H1 (cell line): ENCODE measurements around the gene TSTD2. TPM values are rescaled to one million over a fixed set of nuclear protein-coding genes. Genes with fewer than 3 reads are reported as not detected.

Experiments used
- CTCF ChIA-PET: fragments of 300-600 bp; sonication (Branson Sonifier 250); formaldehyde crosslinking; loops from one replicate; lab custom pipeline; 2021; ENCODE audit not compliant: partially characterized antibody; lab: Charles Lee
- POLR2A ChIA-PET: fragments of 300-600 bp; sonication (Branson Sonifier 250); formaldehyde crosslinking; loops from one replicate; lab custom pipeline; 2021; ENCODE audit warnings: inconsistent platforms; ENCODE audit not compliant: partially characterized antibody; lab: Charles Lee
- DNase-seq, 2 experiments: peaks; one replicate each; pipeline versions ENCODE4 v3.0.0 to v3.0.0-alpha.2; 2010 to 2022; ENCODE audit warnings: low spot score in 2 of 2, low read depth in 1 of 2, mixed read lengths in 1 of 2
- FAIRE-seq: peaks from 2 replicates; lab custom pipeline; 2011; peaks lifted over from hg19 to GRCh38; lab: Jason Lieb, UNC
- H2AFZ ChIP-seq: 2 replicates; pipeline ENCODE4 v1.8.1; 2012; ENCODE audit warnings: low read length, inconsistent platforms
- H2AK5ac ChIP-seq: 2 replicates; pipeline ENCODE4 v1.6.1; 2013; ENCODE audit warnings: low read depth, low read length
- H2BK120ac ChIP-seq: replicated peaks from 2 replicates; pipeline ENCODE3; 2013; ENCODE audit warnings: low read depth, low read length, inconsistent platforms
- H2BK12ac ChIP-seq: 2 replicates; pipeline ENCODE4 v1.6.1; 2013; ENCODE audit warnings: low read depth, low read length
- H2BK15ac ChIP-seq: 2 replicates; pipeline ENCODE4 v1.6.1; 2013; ENCODE audit warnings: low read length
- H2BK20ac ChIP-seq: 2 replicates; pipeline ENCODE4 v1.6.1; 2013; ENCODE audit warnings: low read length
- H2BK5ac ChIP-seq: 2 replicates; pipeline ENCODE4 v1.6.1; 2013; ENCODE audit warnings: low read depth, low read length
- H3K14ac ChIP-seq: 2 replicates; pipeline ENCODE4 v1.6.1; 2013; ENCODE audit warnings: inconsistent platforms; ENCODE audit not compliant: insufficient read length
- H3K18ac ChIP-seq: 2 replicates; pipeline ENCODE4 v1.6.1; 2013; ENCODE audit warnings: low read length; ENCODE audit errors: extremely low read depth
- H3K23ac ChIP-seq: 2 replicates; pipeline ENCODE4 v1.6.1; 2013; ENCODE audit warnings: inconsistent platforms; ENCODE audit not compliant: insufficient read length
- H3K23me2 ChIP-seq: 2 replicates; pipeline ENCODE4 v1.6.1; 2013; ENCODE audit warnings: low read depth, low read length
- H3K27ac ChIP-seq: 2 replicates; pipeline ENCODE4 v1.6.1; 2011; ENCODE audit warnings: low read depth, low read length, inconsistent platforms
- H3K27me3 ChIP-seq, 4 experiments: replicated peaks in 1 of 4; 1 replicate in 1 of 4; 2 replicates in 3 of 4; pipeline versions ENCODE4 v1.6.1 to v1.8.1; 2011 to 2013; ENCODE audit warnings: low read length in 3 of 4, mild to moderate bottlenecking in 3 of 4, inconsistent platforms in 2 of 4, mixed read lengths in 2 of 4, moderate library complexity in 1 of 4; ENCODE audit not compliant: control insufficient read depth in 3 of 4, insufficient read depth in 3 of 4; ENCODE audit errors: extremely low read depth in 1 of 4
- H3K36me3 ChIP-seq, 4 experiments: 2 replicates each; pipeline versions ENCODE4 v1.6.1 to v1.8.1; 2011 to 2013; ENCODE audit warnings: mild to moderate bottlenecking in 4 of 4, low read length in 3 of 4, moderate library complexity in 2 of 4, control low read depth in 1 of 4, inconsistent platforms in 1 of 4; ENCODE audit not compliant: insufficient read depth in 4 of 4, control insufficient read depth in 2 of 4
- H3K4ac ChIP-seq: replicated peaks from 2 replicates; pipeline ENCODE3; 2013; ENCODE audit warnings: low read length, low read depth, mixed read lengths, inconsistent platforms; ENCODE audit not compliant: insufficient read length
- H3K4me1 ChIP-seq, 4 experiments: replicated peaks in 1 of 4; 1 replicate in 1 of 4; 2 replicates in 3 of 4; pipeline versions ENCODE4 v1.6.1 to v1.8.1; 2011 to 2013; ENCODE audit warnings: low read length in 3 of 4, inconsistent platforms in 2 of 4, mixed read lengths in 1 of 4; ENCODE audit not compliant: insufficient read depth in 4 of 4, control insufficient read depth in 3 of 4
- H3K4me2 ChIP-seq, 2 experiments: 2 replicates each; pipeline versions ENCODE4 v1.6.1 to v1.8.1; 2011 to 2013; ENCODE audit warnings: low read depth in 2 of 2, low read length in 2 of 2, control low read depth in 1 of 2, inconsistent platforms in 1 of 2, mild to moderate bottlenecking in 1 of 2; ENCODE audit not compliant: insufficient read depth in 1 of 2
- H3K4me3 ChIP-seq, 4 experiments: fragments of 200-600, 300-600 bp in 1 of 4; sonication (generic), shearing (Covaris generic), sonication (Bioruptor Twin) in 1 of 4; 2 replicates each; pipeline versions ENCODE4 v1.5.1 to v1.8.1; 2011 to 2016; ENCODE audit warnings: low read length in 4 of 4, low read depth in 3 of 4, control low read depth in 2 of 4, inconsistent platforms in 2 of 4, mild to moderate bottlenecking in 2 of 4, mixed read lengths in 1 of 4, moderate library complexity in 1 of 4; ENCODE audit not compliant: insufficient read depth in 2 of 4; ENCODE audit errors: extremely low read depth in 1 of 4
- H3K56ac ChIP-seq: replicated peaks from 2 replicates; pipeline ENCODE3; 2013; ENCODE audit warnings: low read depth, mild to moderate bottlenecking, mixed read lengths, low read length, inconsistent platforms; ENCODE audit not compliant: insufficient read length
- H3K79me1 ChIP-seq: 2 replicates; pipeline ENCODE4 v1.6.1; 2013; ENCODE audit warnings: low read depth, low read length, control low read depth
- H3K79me2 ChIP-seq, 2 experiments: 2 replicates each; pipeline versions ENCODE4 v1.6.1 to v1.8.1; 2012 to 2013; ENCODE audit warnings: low read length in 2 of 2, mild to moderate bottlenecking in 2 of 2, inconsistent platforms in 1 of 2; ENCODE audit not compliant: insufficient read depth in 2 of 2, control insufficient read depth in 1 of 2
- H3K9ac ChIP-seq, 4 experiments: replicated peaks in 1 of 4; 1 replicate in 1 of 4; 2 replicates in 3 of 4; pipeline versions ENCODE4 v1.6.1 to v1.8.1; 2011 to 2013; ENCODE audit warnings: low read depth in 3 of 4, low read length in 3 of 4, control low read depth in 2 of 4, mild to moderate bottlenecking in 2 of 4, moderate library complexity in 2 of 4, inconsistent platforms in 1 of 4; ENCODE audit errors: extremely low read depth in 1 of 4
- H3K9me3 ChIP-seq, 2 experiments: 2 replicates each; pipeline versions ENCODE4 v1.6.1 to v1.8.1; 2012 to 2013; ENCODE audit warnings: mild to moderate bottlenecking in 2 of 2, moderate library complexity in 2 of 2, control low read depth in 1 of 2, inconsistent platforms in 1 of 2, low read depth in 1 of 2, low read length in 1 of 2, mixed read lengths in 1 of 2; ENCODE audit not compliant: insufficient read depth in 2 of 2
- H4K20me1 ChIP-seq, 2 experiments: replicated peaks in 1 of 2; 2 replicates each; pipeline versions ENCODE3 to v1.8.1; 2011 to 2013; ENCODE audit warnings: inconsistent platforms in 2 of 2, low read length in 2 of 2, mild to moderate bottlenecking in 1 of 2; ENCODE audit not compliant: insufficient read depth in 2 of 2, control insufficient read depth in 1 of 2
- H4K5ac ChIP-seq: 2 replicates; pipeline ENCODE4 v1.6.1; 2013; ENCODE audit warnings: low read length, low read depth, mixed read lengths, inconsistent platforms; ENCODE audit not compliant: insufficient read length
- H4K8ac ChIP-seq: 2 replicates; pipeline ENCODE4 v1.8.0; 2013; ENCODE audit warnings: mild to moderate bottlenecking, moderate library complexity, low read length, inconsistent platforms; ENCODE audit not compliant: insufficient read depth; ENCODE audit errors: extremely low read depth
- H4K91ac ChIP-seq: replicated peaks from 2 replicates; pipeline ENCODE3; 2013; ENCODE audit warnings: low read length, mixed read lengths, inconsistent platforms; ENCODE audit not compliant: insufficient read length
- EP300 ChIP-seq, 2 experiments: IDR thresholded peaks; 1 replicate in 1 of 2; 2 replicates in 1 of 2; pipeline ENCODE4 v1.6.1; 2011 to 2012; ENCODE audit warnings: low read depth in 2 of 2, low read length in 2 of 2, mild to moderate bottlenecking in 2 of 2, borderline replicate concordance in 1 of 2, inconsistent platforms in 1 of 2, moderate library complexity in 1 of 2
- HDAC2 ChIP-seq, 2 experiments: fragments of 300-600 bp in 1 of 2; sonication (generic) in 1 of 2; IDR thresholded peaks; 2 replicates each; pipeline ENCODE4 v1.6.1; 2011 to 2012; ENCODE audit warnings: low read depth in 2 of 2, low read length in 2 of 2, mild to moderate bottlenecking in 2 of 2, moderate library complexity in 2 of 2, borderline replicate concordance in 1 of 2, inconsistent platforms in 1 of 2
- NANOG ChIP-seq: IDR thresholded peaks from 2 replicates; pipeline ENCODE4 v1.6.1; 2011; ENCODE audit warnings: low read length, low read depth, mild to moderate bottlenecking, inconsistent platforms; ENCODE audit not compliant: insufficient read depth, poor library complexity, severe bottlenecking
- WGBS, 2 experiments: shearing (Covaris generic) in 1 of 2; methylation state at CpG; one replicate each; pipeline versions ENCODE4 v1.1.6 to v1.1.7; 2013 to 2015; ENCODE audit warnings: low lambda C conversion rate in 2 of 2, mixed read lengths in 2 of 2, inconsistent platforms in 1 of 2, low coverage in 1 of 2, missing lambda C conversion rate in 1 of 2; ENCODE audit not compliant: insufficient replicate concordance in 2 of 2, insufficient coverage in 1 of 2, insufficient read length in 1 of 2; ENCODE audit errors: extremely low coverage in 1 of 2, missing lambda C conversion rate in 1 of 2; 5-methylcytosine and 5-hydroxymethylcytosine counted together
- polyA plus RNA-seq, 7 experiments: library from polyadenylated mRNA; depleted of rRNA in 3 of 7; stranded (reverse) in 5 of 7; unstranded in 2 of 7; fragments of >200 nt in 5 of 7; fragments of 200-250 nt in 2 of 7; gene quantifications; 1 replicate in 5 of 7; 2 replicates in 1 of 7; 4 replicates in 1 of 7; pipeline versions ENCODE4 v1.2.1 to v1.2.3, GENCODE V29; 2011 to 2013; ENCODE audit warnings: missing spikeins in 2 of 7, mixed read lengths in 2 of 7
- total RNA-seq: library from RNA; stranded (reverse); fragmentation: NEBNext Ultra II Directional; extraction: Animal tissue kit (Norgen Biotek cat#: 25700); gene quantifications from 2 replicates; pipeline ENCODE4 v1.2.1, GENCODE V29; 2021

Gene TSTD2
- total and polyA plus RNA-seq, 2 of the 8 experiments (the other 6 are each of a cell fraction or from before 2014, with no cell fraction given), result 16.1 to 17.5 TPM

DNA sequence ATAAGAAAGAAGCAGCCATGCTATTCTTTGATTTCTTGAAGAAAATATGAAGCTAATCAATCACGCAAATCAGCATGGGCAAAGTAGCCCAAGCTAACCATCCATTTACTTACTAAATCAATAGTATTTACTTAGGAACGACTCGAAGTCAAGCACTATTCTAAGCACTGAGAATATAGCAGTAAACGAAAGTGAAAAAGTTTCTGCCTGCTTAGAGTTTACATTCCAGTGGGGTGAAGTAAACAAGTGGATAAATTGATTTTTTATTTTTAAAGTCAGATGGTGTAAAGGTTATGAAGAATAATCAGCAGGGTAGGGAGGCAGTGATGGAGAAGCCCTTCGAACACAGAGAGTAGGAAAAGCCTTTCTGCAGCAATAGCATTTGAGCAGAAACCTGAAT, 5.5 kb downstream of the TSTD2 start:
- Histone ChIP-seq H2BK5ac (no peak overlapping the region), H2BK15ac (no peak overlapping the region), H3K56ac (no peak overlapping the region), H3K23me2 (no peaks in the 10 kb centered on the region), H3K4ac (no peak overlapping the region), H3K18ac (no peak overlapping the region), H3K9ac (no peak overlapping the region; a peak in 1 of 7 replicates), H3K14ac (no peak overlapping the region), H4K8ac (no peak overlapping the region), H4K5ac (no peak overlapping the region), H2BK120ac (no peak overlapping the region), H3K79me1 (peaks cover 8% of the 10 kb centered on the region; the same call in 1 of the 2 replicates), H3K9me3 (peaks cover 0 to 7% of the 10 kb centered on the region in 2 experiments; a peak in 1 of 4 replicates), H3K4me1 (peaks cover 0 to 11% (median 4%) of the 10 kb centered on the region in 4 experiments; a peak in 3 of 7 replicates), H2AK5ac (no peak overlapping the region), H3K27ac (no peak overlapping the region), H3K23ac (no peak overlapping the region), H3K4me2 (no peak overlapping the region), H3K36me3 (peaks cover 0 to 35% (median 19%) of the 10 kb centered on the region in 4 experiments; a peak in 7 of 8 replicates), H3K79me2 (peaks cover 9 to 54% of the 10 kb centered on the region in 2 experiments), H4K20me1 (peaks cover 3 to 5% of the 10 kb centered on the region in 2 experiments), H2BK20ac (no peak overlapping the region), H2AFZ (no peak overlapping the region), H2BK12ac (no peak overlapping the region), H4K91ac (no peak overlapping the region), H3K4me3 (no peak overlapping the region), H3K27me3 (no peaks in the 10 kb centered on the region)
- CTCF ChIA-PET, result interaction anchor here (0.8 to 4.0 kb wide), 4 partner anchors 12 to 159 kb away, joined by 3 to 28 read pairs (median 4); no protein-coding TSS in a partner anchor
- TF ChIP-seq EP300 (IDR thresholded peaks at IDR 0.05; ENCODE audit: borderline replicate concordance in 1 of 2, low read depth in 2 of 2, low read length in 2 of 2) (no peak), NANOG (no peak), HDAC2 (IDR thresholded peaks at IDR 0.05; ENCODE audit: borderline replicate concordance in 1 of 2, low read depth in 2 of 2, low read length in 2 of 2) (no peak)
- 94% methylated on average over 5 of the region's 5 CpGs; no CpG with 5 or more reads in 1 of the 2 experiments for WGBS, 2 experiments
- no peak for DNase-seq
- POLR2A ChIA-PET, result interaction anchor here (2.2 kb wide), 1 partner anchor 8 kb away, joined by 6 read pairs; no protein-coding TSS in a partner anchor
- FAIRE-seq, result no peak
